Kasumi-1 (cell line): ENCODE results near the gene MMD.

Experiments used
- DNase-seq, 2 experiments: peaks; one replicate each; lab custom pipeline; 2025; lab: John Stamatoyannopoulos, UW

Gene MMD

GRCh38 chr17:55351226-55351625, 70.4 kb downstream of the MMD start:
- no peak for DNase-seq

GRCh38 chr17:55350825-55351205, 70.8 kb downstream of the MMD start:
- no peak for DNase-seq

- DNase-seq = peak; percentile 82 to 91
Observed at GRCh38 chr17:55348749-55349354, 72.8 kb downstream of the MMD start.

GRCh38 chr17:55347341-55347740, 74.3 kb downstream of the MMD start:
- no peak for DNase-seq

GRCh38 chr17:55346658-55347057, 75.0 kb downstream of the MMD start:
- DNase-seq = no peak

GRCh38 chr17:55345132-55345531, 76.5 kb downstream of the MMD start:
- no peak for DNase-seq

GRCh38 chr17:55344514-55344997, 77.1 kb downstream of the MMD start:
- no peak for DNase-seq

GRCh38 chr17:55343900-55344513, 77.6 kb downstream of the MMD start:
- no peak for DNase-seq

GRCh38 chr17:55342800-55343585, 78.6 kb downstream of the MMD start:
- no peak for DNase-seq
